ENCODE measurements around the gene IL33.

- TF ChIP-seq CTCF (conservative IDR thresholded peaks at IDR 0.05; ENCODE audit: low read depth, low read length) (no peak), RCOR1 (IDR thresholded peaks at IDR 0.05; ENCODE audit: insufficient replicate concordance, low read length) (no peak), RAD21 (IDR thresholded peaks at IDR 0.05; ENCODE audit: low read length) (no peak), MXI1 (IDR thresholded peaks at IDR 0.05; ENCODE audit: borderline replicate concordance, low read depth, low read length) (no peak), POLR2A (IDR thresholded peaks at IDR 0.05; ENCODE audit: low read depth, low read length) (no peak), SMC3 (IDR thresholded peaks at IDR 0.05; ENCODE audit: low read depth, low read length) (no peak), MAFK (IDR thresholded peaks at IDR 0.05; ENCODE audit: low read depth, low read length) (no peak), RFX5 (IDR thresholded peaks at IDR 0.05; ENCODE audit: low read depth, low read length) (no peak), ELK1 (IDR thresholded peaks at IDR 0.05; ENCODE audit: borderline replicate concordance, low read depth, low read length) (no peak), CEBPB (IDR thresholded peaks at IDR 0.05; ENCODE audit: low read depth, low read length) (no peak), MAZ (IDR thresholded peaks at IDR 0.05; ENCODE audit: borderline replicate concordance, low read depth, low read length) (no peak), BHLHE40 (IDR thresholded peaks at IDR 0.05; ENCODE audit: low read depth, low read length) (no peak), USF2 (IDR thresholded peaks at IDR 0.05; ENCODE audit: low read depth, low read length) (no peak), NFE2L2 (IDR thresholded peaks at IDR 0.05; ENCODE audit: low read depth, low read length) (no peak)
Measured at GRCh38 chr9:6173914-6174313, 41.7 kb upstream of the IL33 start.

Data from IMR-90 (cell line).